ENCODE results near the gene KLLN.
"Not testable (repeated sequence)": the region's sequence is repeated elsewhere in the genome, so short reads cannot be mapped to it uniquely, and the experiment has no call there.

The KLLN gene

DNA sequence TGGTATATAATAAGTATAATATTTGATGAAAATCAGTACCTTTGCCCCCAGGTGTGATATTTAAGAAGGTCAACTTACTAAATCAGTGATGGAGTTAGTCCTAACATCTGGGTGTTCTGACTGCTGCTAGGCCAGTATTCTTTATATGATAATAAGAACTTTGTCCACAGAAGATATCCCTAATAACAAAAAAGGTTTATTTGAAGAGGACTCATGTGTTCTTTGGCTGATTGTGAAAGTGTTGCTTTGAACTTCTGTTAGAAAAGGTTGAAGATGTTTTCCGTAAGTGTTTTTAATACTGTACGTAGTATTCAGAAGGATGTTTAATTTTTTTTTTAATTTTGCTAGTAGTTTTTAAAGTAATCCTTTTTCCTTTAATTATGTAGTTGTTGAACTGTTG is 10.3 kb upstream of the KLLN start:
- H3K36me3 Mint-ChIP-seq, result peaks cover 9% of the 10 kb centered on the region
- no peak overlapping the region for H3K4me3 Mint-ChIP-seq
- H3K4me1 Mint-ChIP-seq, result peaks cover 42% of the 10 kb centered on the region
- no peak overlapping the region for H3K27ac Mint-ChIP-seq
- no peaks in the 10 kb centered on the region for H3K27me3 Mint-ChIP-seq
- no peaks in the 10 kb centered on the region for H3K9me3 Mint-ChIP-seq
- no peak for ATAC-seq

DNA sequence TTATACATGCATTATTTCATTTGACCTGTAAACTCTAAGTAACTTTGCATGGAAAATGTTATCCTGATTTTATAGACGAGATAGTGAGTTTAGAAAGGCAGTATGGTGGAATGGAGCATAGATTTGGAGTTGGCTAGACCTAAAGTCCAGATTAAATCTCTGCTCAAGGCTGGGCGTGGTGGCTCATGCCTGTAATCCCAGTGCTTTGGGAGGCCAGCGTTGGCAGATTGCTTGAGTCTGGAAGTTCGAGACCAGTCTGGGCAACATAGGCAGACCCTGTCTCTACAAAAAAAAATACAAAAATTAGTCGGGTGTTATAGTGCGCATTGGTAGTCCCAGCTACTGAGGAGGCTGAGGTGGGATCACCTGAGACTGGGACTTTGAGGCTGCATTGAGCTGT is 9.5 kb upstream of the KLLN start:
- Mint-ChIP-seq H3K36me3 (peaks cover 5% of the 10 kb centered on the region), H3K4me1 (peaks cover 46% of the 10 kb centered on the region), H3K9me3 (no peaks in the 10 kb centered on the region), H3K27me3 (no peaks in the 10 kb centered on the region), H3K4me3 (no peak overlapping the region), H3K27ac (peak overlapping the region; percentile 22)
- no peak for ATAC-seq

DNA sequence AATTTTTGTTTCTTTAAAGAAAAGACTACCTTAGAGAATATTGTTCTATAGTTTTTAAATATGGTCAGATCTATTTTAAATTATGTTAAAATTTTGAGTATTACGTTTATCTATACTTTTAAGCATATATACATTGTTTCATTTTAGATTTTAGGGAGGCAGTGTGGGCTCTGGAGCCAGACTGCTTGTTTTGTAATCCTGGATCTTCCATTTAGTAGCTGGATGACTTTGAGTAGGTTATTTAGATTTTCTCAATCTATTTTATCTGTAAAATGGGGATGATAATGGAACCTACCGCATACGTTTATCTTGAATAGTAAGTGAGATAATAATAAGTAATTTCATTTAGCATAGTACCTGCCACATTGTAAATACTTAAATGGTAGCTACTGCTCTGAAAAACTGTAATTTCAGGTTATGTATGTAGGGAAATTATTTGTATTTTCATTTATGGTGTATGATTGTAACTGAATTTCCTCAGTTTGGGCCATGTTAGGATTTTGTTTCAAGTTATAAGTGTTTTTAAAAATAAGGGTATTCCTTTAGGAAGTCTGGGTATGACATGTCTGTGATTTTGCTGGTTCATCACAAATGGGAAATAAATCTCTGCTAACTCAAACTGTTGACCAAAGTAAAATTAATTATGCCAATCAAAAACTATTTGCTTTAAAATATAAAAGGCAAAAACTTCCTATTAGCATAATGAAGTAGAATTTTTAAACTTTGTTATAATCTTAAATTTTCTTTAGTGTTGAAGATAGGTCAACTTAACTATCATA is 6.6 kb upstream of the KLLN start:
- Mint-ChIP-seq H3K27ac (no peak overlapping the region), H3K36me3 (peaks cover 18% of the 10 kb centered on the region), H3K4me1 (peaks cover 64% of the 10 kb centered on the region), H3K9me3 (no peaks in the 10 kb centered on the region), H3K4me3 (no peak overlapping the region), H3K27me3 (no peaks in the 10 kb centered on the region)
- ATAC-seq, result no peak

DNA sequence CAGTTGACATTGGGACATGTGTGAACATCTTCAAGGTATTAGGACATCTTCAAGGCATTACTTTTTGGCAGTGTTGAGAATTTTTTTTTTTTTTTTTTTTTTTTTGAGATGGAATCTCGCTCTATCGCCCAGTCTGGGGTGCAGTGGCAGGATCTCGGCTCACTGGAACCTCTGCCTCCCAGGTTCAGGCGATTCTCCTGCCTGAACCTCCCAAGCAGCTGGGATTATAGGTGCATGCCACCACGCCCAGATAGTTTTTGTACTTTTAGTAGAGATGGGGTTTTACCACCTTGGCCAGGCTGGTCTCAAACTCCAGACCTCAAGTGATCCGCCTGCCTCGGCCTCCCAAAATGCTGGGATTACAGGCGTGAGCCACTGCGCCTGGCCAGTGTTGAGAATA is 5.8 kb upstream of the KLLN start:
- H3K9me3 Mint-ChIP-seq, ATAC-seq, H3K27me3 Mint-ChIP-seq, H3K27ac Mint-ChIP-seq: not testable (repeated sequence)
- Mint-ChIP-seq H3K4me1 (peaks cover 67% of the 10 kb centered on the region), H3K36me3 (peaks cover 24% of the 10 kb centered on the region), H3K4me3 (peak overlapping the region; percentile 36)

DNA sequence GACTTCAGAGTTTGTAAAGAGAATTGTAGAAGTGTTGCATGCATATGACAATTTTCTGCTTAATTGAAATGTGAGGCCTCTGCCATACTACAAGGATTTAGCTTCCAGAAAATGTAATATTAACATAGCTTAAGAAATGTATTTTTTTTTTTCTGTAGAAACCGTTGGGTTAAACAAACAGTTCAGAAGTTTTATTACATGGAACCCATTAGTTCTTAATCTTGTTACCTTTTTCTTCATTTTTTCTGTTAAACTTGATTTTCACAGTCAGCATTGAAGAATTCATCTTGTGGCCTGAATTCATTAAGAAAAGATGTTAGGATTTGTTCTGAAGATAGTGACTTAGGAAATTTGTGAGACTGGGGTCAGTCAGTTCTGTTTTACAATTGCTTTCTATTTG is 4.9 kb upstream of the KLLN start:
- Mint-ChIP-seq H3K36me3 (peaks cover 24% of the 10 kb centered on the region), H3K27me3 (no peaks in the 10 kb centered on the region), H3K27ac (no peak overlapping the region), H3K4me1 (peaks cover 60% of the 10 kb centered on the region), H3K4me3 (peak overlapping the region; percentile 36), H3K9me3 (no peaks in the 10 kb centered on the region)
- ATAC-seq, result no peak

DNA sequence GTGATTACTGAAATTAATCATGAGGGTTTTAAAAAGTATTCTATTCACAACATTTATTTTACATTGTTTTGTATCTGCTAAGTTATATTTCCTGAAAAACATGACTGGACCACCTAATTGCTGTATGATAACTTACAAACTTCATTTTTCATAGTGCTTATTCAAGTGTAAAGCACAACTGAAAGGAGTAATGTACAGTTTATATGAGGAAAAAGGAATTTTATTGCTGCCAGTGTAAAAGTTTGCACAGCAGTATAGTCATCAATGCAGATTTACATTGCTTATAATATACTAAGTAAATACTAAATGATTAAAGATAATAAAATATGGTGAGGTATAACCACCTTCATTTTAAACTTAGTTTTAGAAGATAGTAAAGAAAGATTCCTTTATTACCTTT is 4.1 kb upstream of the KLLN start:
- Mint-ChIP-seq H3K36me3 (peaks cover 20% of the 10 kb centered on the region), H3K27ac (no peak overlapping the region), H3K4me1 (peaks cover 52% of the 10 kb centered on the region), H3K4me3 (peak overlapping the region; percentile 92), H3K9me3 (no peaks in the 10 kb centered on the region), H3K27me3 (no peaks in the 10 kb centered on the region)
- ATAC-seq, result no peak

DNA sequence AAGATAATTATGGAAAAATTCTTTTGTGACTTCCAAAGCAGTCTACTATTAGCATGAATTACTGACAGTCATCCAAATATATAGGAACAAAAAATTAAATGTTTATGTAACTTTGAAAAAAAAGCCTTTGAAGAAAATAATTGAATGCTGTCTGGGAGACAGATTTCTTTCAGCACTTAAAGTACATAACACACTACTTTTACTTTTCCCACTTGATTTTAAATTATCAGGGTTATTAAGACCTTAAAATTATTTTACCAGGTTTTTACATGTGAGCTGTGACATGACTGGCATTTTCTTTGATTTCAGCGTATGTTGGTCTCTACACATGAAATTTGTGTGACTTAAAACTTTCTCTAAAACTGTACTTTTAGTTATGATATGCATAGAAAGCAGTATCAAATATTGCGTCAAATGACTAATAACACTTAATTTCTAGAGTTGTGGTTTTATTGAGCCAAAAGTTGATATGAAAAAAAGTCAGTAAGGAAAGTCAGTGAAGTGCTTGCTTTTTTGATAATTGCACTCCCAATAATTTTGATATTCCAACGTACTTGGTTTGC is 3.2 kb upstream of the KLLN start:
- Mint-ChIP-seq H3K4me1 (peaks cover 55% of the 10 kb centered on the region), H3K27me3 (no peaks in the 10 kb centered on the region), H3K9me3 (no peaks in the 10 kb centered on the region), H3K36me3 (peaks cover 20% of the 10 kb centered on the region), H3K27ac (peak overlapping the region; percentile 70), H3K4me3 (peak overlapping the region; percentile 92)
- no peak for ATAC-seq

DNA sequence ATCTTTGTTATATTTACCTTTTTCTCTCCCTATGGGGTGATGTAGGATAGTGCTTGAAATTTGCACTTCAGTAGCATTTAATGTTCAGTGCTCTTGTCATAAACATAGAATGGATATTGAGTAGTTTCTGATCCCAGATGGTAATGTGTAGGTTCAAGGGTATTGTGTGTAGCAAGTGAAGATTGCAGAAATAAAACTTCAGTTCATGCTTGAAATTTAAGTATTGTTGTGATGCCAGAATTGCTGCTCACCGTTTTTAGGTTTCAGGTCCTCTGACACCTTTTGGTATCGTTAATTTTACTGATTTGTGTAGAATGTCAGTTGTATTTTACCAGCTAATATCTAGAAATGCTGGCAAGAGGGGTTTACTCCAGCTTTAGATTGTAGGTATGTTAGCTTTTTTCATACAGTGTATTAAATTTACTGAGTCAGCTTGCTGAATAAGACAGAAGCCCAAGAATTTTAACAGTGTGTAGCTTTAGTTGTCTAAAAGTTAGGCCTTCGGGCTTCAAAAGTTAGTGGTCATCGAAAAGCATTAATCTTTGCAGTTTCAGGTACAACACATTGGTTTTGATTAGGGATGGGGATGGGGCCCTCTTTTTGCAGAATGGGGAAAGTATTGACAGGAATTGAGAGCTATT is 2.0 kb upstream of the KLLN start:
- Mint-ChIP-seq H3K27ac (peak overlapping the region; percentile 90), H3K27me3 (no peaks in the 10 kb centered on the region), H3K4me1 (peaks cover 56% of the 10 kb centered on the region), H3K9me3 (no peaks in the 10 kb centered on the region), H3K4me3 (peak overlapping the region; percentile 92), H3K36me3 (peaks cover 20% of the 10 kb centered on the region)
- no peak for ATAC-seq

DNA sequence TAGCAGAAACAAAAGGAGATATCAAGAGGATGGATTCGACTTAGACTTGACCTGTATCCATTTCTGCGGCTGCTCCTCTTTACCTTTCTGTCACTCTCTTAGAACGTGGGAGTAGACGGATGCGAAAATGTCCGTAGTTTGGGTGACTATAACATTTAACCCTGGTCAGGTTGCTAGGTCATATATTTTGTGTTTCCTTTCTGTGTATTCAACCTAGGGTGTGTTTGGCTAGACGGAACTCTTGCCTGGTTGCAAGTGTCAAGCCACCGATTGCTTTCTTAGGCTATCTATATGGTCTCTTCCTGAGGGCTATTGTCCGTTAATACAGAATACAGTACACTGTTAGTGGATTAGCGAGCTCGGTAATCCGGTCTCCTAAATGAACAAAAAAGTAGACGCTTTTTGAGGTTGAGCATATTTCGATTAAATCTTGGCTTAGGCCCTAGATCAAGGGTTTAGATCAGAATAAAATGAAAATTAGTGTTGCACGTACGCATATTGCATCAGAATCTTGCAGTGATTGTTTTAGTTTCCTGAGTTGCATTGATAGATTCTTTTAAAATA is 1.2 kb upstream of the KLLN start:
- Mint-ChIP-seq H3K4me1 (peaks cover 55% of the 10 kb centered on the region), H3K27ac (peak overlapping the region; percentile 90)

DNA sequence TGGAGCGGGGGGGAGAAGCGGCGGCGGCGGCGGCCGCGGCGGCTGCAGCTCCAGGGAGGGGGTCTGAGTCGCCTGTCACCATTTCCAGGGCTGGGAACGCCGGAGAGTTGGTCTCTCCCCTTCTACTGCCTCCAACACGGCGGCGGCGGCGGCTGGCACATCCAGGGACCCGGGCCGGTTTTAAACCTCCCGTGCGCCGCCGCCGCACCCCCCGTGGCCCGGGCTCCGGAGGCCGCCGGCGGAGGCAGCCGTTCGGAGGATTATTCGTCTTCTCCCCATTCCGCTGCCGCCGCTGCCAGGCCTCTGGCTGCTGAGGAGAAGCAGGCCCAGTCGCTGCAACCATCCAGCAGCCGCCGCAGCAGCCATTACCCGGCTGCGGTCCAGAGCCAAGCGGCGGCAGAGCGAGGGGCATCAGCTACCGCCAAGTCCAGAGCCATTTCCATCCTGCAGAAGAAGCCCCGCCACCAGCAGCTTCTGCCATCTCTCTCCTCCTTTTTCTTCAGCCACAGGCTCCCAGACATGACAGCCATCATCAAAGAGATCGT is 690 bp upstream of the KLLN start:
- H3K36me3 Mint-ChIP-seq, result peaks cover 20% of the 10 kb centered on the region
- H3K9me3 Mint-ChIP-seq, ATAC-seq, H3K27me3 Mint-ChIP-seq: not testable (repeated sequence)
- H3K4me1 Mint-ChIP-seq, result peaks cover 50% of the 10 kb centered on the region
- H3K4me3 Mint-ChIP-seq, result peak overlapping the region; percentile 92
- peak overlapping the region; percentile 90 for H3K27ac Mint-ChIP-seq

More for the DNA sequence above, 1.2 kb upstream of the KLLN start:
- Mint-ChIP-seq H3K36me3 (peaks cover 20% of the 10 kb centered on the region), H3K27me3 (no peaks in the 10 kb centered on the region), H3K4me3 (peak overlapping the region; percentile 92), H3K9me3 (no peaks in the 10 kb centered on the region)
- no peak for ATAC-seq

DNA sequence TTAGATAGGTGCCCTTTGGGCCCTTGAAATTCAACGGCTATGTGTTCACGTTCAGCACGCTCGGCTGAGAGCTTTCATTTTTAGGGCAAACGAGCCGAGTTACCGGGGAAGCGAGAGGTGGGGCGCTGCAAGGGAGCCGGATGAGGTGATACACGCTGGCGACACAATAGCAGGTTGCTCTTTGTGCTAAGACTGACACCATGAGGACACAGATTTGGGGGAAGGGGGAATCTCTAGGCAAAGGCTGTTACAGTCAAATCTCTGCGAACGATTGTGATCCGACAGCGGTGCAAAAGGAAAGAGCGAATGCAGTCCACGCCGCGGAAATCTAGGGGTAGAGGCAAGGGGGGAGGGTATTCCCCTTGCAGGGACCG is 667 bp downstream of the KLLN start:
- Mint-ChIP-seq H3K27me3 (no peaks in the 10 kb centered on the region), H3K27ac (peak overlapping the region; percentile 90), H3K9me3 (no peaks in the 10 kb centered on the region), H3K4me1 (peaks cover 42% of the 10 kb centered on the region), H3K4me3 (peak overlapping the region; percentile 92), H3K36me3 (peaks cover 20% of the 10 kb centered on the region)
- peak; percentile 54 for ATAC-seq

DNA sequence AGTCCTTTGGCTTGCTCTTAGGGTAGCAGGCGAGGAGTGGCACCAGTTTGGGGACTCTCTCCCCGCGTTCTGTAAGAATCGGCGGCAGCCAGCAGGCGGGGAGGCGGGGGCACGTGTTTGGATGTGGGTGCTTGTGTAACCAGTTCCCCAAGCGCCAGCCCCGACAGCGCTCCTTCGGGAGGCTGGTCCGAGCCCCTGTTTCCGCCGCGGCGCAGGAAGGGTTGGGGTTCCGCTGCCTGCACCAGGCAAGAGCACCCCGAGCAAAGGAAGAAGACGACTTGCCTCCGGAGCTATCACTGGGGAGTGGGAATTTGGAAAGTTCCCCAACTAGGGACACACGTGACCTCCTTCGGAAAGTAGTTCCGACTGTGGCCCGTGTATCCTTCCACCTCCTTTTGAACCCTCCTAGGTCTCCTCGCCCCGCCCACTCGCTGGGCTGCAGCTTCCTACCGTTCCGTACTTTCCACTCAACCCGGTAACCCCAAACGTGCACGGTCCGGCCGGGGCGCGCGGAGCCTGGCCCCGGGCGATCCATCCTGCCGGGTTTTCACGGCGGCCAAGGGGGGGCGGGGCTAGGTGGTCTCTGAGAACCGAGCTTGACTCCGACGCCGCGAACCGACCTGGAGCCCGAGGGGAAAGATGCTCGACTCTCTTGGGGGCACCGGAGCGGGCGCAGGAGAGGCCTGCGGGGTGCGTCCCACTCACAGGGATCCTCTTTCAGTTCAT is 1.2 kb downstream of the KLLN start:
- Mint-ChIP-seq H3K27ac (peak overlapping the region; percentile 90), H3K4me3 (peak overlapping the region; percentile 92), H3K9me3 (no peaks in the 10 kb centered on the region), H3K27me3 (no peaks in the 10 kb centered on the region), H3K4me1 (peaks cover 42% of the 10 kb centered on the region), H3K36me3 (peaks cover 20% of the 10 kb centered on the region)
- peak; percentile 83 for ATAC-seq

DNA sequence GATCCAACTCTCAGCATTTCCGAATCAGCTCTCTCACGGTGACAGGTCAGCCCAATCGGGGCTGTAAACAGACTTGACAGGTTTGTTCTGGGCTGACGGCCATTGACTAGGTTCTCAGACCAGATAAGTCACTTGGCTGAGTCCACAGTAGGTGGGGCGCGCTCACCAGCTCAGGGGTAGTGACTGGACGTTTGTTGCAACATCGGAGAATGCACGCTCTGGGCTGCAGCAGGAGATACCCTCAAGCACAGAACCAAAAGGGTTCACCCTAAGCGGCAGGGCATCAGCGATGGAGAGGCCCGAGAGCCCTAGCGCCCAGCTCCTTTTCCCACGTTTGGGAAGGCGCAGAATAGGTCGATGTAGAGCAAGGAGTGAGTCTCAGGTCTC is 1.8 kb downstream of the KLLN start:
- peaks cover 38% of the 10 kb centered on the region for H3K4me1 Mint-ChIP-seq
- no peaks in the 10 kb centered on the region for H3K27me3 Mint-ChIP-seq
- H3K27ac Mint-ChIP-seq, result peak overlapping the region; percentile 90
- peak; percentile 9 for ATAC-seq
- H3K36me3 Mint-ChIP-seq, result peaks cover 15% of the 10 kb centered on the region
- peak overlapping the region; percentile 92 for H3K4me3 Mint-ChIP-seq
- no peaks in the 10 kb centered on the region for H3K9me3 Mint-ChIP-seq

DNA sequence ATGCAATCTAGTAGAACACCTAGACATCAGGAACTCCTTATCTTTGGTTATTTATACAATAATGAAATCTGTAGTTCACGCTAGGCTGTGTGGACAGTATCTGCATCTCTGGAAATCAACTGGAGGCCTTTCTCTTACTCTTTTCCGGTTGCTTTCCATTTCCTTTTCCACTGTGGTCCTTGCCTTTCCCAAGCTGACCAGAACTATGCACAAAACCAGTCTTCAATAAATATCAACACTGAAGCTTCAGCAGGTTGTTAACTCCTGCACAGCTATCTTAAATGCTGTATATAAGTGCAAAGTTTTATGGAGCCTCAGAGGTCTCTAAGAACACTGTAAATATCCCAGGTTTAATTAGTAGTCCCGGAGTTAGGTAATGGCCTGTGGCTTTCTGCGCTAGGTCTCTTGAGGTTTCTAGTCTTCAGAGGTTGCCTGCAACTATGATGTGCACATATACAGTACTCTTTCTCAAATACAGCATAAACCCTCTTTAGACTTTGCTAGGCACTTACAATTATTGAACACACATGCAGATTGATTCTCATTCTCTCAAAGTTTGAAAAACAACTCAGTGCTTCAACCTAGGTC is 2.4 kb downstream of the KLLN start:
- peaks cover 33% of the 10 kb centered on the region for H3K4me1 Mint-ChIP-seq

More for the DNA sequence above, 2.4 kb downstream of the KLLN start:
- Mint-ChIP-seq H3K27ac (peak overlapping the region; percentile 90), H3K4me3 (peak overlapping the region; percentile 92), H3K36me3 (peaks cover 14% of the 10 kb centered on the region), H3K9me3 (no peaks in the 10 kb centered on the region), H3K27me3 (no peaks in the 10 kb centered on the region)
- no peak for ATAC-seq

All from stimulated activated memory B cell treated with anti-CD40 and anti-IgM and Interleukin-4, amounts not matched to agents 10 μg/mL and 1 μg/mL and 100 μg/mL, for 72 hours (primary cell).